GM21526 (cell line): ENCODE results near the gene C19orf25.

Source experiments
- ATAC-seq: cut with Tn5 transposase; IDR thresholded peaks from one replicate; pipeline ENCODE4 v1.9.1; 2021; ENCODE audit warnings: moderate library complexity; ENCODE audit not compliant: unreplicated experiment, low FRiP score

Gene C19orf25

GRCh38 chr19:1496714-1497577, 17.9 kb upstream of the C19orf25 start:
- ATAC-seq = no peak

GRCh38 chr19:1495799-1496713, 17.0 kb upstream of the C19orf25 start:
- ATAC-seq = no peak

DNA sequence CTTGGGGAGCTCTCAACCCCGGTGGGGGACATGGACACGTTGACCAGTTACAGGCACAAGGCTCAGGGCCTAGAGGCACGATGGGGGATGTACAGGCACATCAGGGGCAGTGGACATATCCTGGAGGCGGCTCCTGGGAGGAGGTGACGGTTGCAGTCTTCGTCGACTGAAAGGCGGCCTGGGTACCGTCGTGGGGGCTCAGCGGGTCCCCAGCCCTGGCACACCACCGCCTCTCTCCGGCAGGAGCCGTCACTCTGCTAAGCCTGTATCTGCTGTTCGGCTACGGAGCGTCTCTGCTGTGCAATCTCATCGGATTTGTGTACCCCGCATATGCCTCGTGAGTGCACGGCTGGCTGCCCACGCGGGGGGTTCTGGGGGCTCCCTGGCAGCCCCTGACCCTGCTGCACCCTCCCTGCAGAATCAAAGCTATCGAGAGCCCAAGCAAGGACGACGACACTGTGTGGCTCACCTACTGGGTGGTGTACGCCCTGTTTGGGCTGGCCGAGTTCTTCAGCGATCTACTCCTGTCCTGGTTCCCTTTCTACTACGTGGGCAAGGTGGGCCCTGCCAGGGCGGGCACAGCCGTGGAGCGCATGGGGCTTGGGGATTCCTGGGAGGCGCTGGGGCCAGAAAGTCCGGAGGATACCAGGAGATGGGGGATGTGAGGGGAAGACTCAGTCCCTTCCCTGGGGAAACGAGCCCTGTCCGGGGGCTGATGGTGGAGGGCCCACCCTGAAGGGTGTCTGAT, 16.2 kb upstream of the C19orf25 start:
- ATAC-seq = no peak

DNA sequence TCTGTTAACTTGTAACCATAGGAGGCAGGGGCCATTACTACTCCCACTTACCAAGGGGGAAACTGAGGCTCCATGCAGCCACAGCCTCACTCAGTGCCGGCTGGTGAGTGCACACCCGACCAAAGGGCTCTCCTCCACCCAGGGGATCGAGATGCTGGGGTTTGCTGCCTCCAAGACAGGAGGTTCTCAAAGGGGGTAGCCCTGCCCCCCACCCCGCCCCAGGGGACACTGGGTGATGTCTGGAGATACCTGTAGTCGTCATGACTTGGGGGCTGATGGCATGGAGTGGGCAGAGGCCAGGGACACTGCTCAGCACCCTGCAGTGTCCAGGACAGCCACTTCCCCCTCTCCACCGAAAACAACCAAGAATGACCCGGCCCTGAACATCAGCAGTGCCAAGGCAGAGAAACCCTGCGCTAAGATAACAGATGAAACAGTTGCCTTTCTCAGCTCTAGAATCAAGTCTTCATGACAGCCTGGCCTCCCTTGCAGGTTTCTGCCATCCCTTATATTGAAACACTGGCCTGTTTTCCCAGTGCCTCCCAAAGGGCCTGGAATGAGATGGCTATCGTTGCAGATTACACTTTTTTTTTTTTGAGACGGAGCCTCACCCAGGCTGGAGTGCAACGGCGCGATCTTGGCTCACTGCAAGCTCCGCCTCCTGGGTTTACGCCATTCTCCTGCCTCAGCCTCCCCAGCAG, 15.2 kb upstream of the C19orf25 start:
- no peak for ATAC-seq

DNA sequence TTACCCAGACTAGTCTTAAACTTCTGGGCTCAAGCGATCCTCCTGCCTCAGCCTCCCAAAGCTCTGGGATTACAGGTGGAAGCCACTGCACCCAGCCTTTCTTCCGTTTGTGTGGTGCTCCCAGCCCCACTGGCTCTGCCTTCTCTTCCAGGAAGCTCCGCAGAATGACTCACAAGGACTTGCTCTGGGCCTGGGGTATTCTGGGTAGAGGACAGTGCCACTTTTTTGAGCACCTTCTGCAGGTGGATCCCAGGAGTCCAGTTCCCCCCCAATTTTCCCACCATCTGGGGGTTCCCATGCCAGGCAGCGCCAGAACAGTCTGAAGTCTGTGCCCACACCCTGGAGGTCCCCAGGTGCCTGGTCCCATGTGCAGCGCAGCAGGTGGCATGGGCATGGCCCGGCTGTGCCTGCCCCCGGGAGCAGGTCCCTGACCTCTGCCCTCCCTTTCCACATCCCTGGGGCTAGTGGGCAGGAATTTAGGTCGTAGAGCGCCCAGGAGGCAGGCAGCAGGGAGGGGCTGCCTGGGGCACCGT, 13.5 kb upstream of the C19orf25 start:
- no peak for ATAC-seq

DNA sequence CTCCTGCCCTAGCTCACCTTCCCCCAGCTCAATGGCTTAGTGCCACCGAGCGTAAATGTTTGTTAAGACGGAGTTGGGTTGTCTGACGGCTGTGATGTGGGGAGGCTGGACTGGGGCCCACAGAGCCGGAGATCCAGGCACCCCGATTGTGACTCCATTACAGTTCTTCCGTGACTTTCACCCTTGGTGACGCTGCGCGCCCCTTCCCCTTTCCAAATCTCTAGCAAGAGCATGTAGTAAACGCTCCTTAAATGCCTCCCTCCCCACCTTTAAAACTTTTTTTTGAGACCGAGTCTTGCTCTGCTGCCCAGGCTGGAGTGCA, 12.8 kb upstream of the C19orf25 start:
- no peak for ATAC-seq

GRCh38 chr19:1491114-1491848, 12.3 kb upstream of the C19orf25 start, which contains the start of gene REEP6:
Gene REEP6, plus strand, starts transcription at chr19:1491181. Its CDS starts 89 bp downstream, at chr19:1491270.
- no peak for ATAC-seq

GRCh38 chr19:1490311-1491113, 11.5 kb upstream of the C19orf25 start, which contains the start of gene PCSK4:
Gene PCSK4, minus strand, starts transcription at chr19:1490350. Its CDS starts 4 bp downstream, at chr19:1490346.
- peak; percentile 62 for ATAC-seq

DNA sequence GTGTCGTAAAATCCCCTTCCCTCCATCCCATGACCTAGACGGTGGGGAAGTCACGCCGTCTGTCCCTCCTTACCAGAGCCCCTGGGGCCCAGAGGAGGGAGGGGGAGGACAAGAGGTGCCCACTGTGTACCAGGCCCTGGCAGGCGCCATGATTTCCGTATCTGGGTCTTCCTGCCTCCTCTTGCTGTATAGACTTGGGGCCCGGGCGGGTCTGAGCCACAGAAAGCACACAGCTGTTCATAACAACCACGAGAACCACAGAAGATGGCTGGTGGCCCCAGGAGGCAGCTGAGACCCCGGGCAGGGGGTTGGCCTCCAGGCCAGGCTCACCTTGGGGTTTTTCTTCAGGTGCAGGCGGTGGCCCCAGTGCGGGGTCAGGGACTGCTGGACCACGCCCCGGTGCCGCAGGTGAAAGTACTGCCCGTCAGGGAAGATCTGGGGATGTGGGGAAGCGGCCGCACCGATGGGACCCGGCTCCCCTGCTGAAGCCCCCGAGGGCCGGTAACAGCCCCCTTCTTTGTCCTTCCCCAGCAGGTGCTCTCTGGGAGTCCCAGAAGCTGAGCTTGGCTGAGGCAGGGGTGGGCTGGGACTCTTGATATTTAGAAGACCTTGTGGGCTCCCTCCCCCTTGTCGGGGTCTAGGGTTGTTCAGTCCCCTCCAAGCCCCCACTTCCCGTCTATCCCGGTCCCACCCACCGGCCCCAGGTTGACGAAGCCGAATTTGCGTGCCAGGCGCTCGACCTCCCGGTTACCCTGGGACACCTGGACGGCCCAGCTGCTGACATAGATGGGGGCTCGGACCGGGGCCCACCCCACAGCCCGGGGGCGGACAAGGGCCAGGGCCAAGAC, 10.7 kb upstream of the C19orf25 start:
- ATAC-seq = no peak

DNA sequence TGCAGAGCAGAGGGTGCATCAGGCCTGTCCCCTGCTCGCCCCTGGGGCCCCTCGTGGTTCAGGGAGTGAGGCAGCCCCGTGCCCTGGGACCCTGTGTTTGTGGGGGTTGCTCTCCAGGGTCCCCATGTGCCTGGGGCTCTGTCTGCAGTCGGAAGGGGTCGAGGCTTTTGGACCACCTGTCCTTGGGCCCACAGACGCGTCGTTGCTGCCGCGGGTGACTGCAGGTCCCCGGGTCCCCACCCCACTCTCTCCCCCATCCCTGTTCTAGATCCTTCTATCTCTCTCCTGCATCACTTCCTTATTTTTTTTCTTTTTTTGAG, 9.2 kb upstream of the C19orf25 start:
- no peak for ATAC-seq

GRCh38 chr19:1487576-1488281, 8.7 kb upstream of the C19orf25 start:
- no peak for ATAC-seq

GRCh38 chr19:1486720-1487575, 7.9 kb upstream of the C19orf25 start:
- no peak for ATAC-seq

DNA sequence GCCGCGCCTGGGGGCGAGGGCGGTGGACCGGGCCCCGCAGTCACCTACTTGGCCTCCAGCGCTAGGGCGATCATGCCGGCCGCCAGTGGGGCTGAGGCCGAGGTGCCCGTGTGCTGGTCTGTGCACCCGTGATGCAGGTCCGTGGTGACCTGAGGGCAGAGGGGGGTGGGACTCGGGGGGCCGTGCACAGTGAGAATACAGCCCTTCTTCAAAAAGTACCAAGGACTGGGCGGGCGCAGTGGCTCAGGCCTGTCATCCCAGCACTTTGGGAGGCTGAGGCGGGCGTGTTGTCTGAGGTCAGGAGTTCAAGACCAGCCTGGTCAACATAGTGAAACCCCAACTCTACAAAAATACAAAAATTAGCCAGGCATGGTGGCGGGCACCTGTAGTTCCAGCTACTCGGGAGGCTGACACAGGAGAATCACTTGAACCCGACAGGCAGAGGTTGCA, 5.0 kb upstream of the C19orf25 start:
- no peak for ATAC-seq

DNA sequence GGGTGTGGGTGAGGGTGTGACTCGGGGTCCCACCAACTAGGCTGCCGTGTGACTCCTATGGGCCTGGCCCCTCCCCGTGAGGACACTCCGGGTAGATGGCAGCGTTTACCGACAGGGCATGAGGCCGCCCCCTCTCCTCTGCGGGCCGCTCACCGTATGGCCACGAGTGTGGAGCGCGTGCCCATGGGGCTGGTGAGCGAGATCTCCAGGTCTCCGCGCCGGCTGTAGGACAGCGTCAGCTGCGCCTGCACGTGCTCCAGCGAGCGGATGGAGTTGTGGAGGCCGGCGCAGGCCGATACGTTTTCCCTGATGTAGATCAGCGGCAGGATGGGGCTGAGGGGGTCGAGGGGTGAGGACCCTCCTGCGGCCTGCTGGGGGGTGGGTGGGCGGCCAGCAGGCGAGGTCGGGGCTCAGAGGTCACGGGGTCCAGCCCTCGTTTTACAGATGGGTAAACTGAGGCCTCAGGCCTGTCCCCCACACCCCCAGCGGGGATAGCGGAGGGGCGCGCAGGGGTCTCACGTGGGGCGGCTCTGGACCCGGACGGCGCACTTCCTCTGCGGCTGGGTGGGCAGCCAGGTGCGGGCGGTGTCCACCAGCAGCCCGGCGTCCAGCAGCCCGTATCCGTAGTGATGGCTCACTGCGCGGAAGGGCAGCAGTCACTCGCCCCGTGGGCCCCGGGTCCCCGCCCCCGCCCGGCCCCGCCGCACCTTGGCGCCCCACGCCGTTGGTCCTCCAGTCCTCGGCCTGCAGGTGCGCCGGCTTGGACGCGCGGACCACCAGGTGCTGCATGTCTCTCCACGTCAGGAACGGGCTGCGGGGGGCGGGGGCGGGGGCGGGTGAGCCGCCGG, 4.3 kb upstream of the C19orf25 start:
- ATAC-seq = no peak
